ENCODE measurements around the gene GORAB.

The GORAB gene

GRCh38 chr1:170495006-170495405, 37.0 kb upstream of the GORAB start:
- Histone ChIP-seq H3K4me3 (replicated peaks; ENCODE audit: low read depth, low read length) (no peak overlapping the region), H3K27me3 (replicated peaks; ENCODE audit: control insufficient read depth, insufficient read depth, low read length) (no peaks in the 10 kb centered on the region)
- no peak for TF ChIP-seq CTCF (IDR thresholded peaks at IDR 0.05; ENCODE audit: insufficient read depth, low read length, poor library complexity, severe bottlenecking)

GRCh38 chr1:170498876-170499275, 33.1 kb upstream of the GORAB start:
- no peak for TF ChIP-seq CTCF (IDR thresholded peaks at IDR 0.05; ENCODE audit: insufficient read depth, low read length, poor library complexity, severe bottlenecking)
- Histone ChIP-seq H3K27me3 (replicated peaks; ENCODE audit: control insufficient read depth, insufficient read depth, low read length) (no peaks in the 10 kb centered on the region), H3K36me3 (ENCODE audit: control insufficient read depth, insufficient read depth, low read length) (no peaks in the 10 kb centered on the region), H3K4me3 (replicated peaks; ENCODE audit: low read depth, low read length) (no peak overlapping the region)
- no peak for DNase-seq (ENCODE audit: extremely low read depth, insufficient read length)

More at GRCh38 chr1:170495006-170495405, 37.0 kb upstream of the GORAB start:
- DNase-seq (ENCODE audit: extremely low read depth, insufficient read length): no peak
- H3K36me3 ChIP-seq (ENCODE audit: control insufficient read depth, insufficient read depth, low read length): no peaks in the 10 kb centered on the region

DNA sequence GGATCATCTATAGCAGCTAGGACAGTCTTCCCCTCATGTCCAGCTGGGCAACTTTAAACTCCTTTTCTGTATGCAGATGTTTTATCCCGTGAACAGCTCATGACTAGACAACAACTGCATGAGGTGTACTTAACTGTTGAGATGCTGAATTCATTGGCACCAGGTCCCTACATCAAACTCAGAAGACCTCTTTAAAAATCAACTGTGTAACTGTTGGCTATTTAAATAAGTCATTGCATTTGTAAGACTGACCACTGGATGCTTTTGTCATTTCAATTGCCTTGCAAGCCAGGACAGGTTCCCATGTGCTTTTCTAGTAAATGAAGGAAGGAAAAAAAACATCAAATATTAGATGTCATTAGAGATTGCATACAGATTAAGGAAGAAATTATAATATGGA, 28.3 kb upstream of the GORAB start:
- no peak for DNase-seq (ENCODE audit: extremely low read depth, insufficient read length)
- no peak for TF ChIP-seq CTCF (IDR thresholded peaks at IDR 0.05; ENCODE audit: insufficient read depth, low read length, poor library complexity, severe bottlenecking)
- Histone ChIP-seq H3K36me3 (ENCODE audit: control insufficient read depth, insufficient read depth, low read length) (no peaks in the 10 kb centered on the region), H3K27me3 (replicated peaks; ENCODE audit: control insufficient read depth, insufficient read depth, low read length) (no peaks in the 10 kb centered on the region), H3K4me3 (replicated peaks; ENCODE audit: low read depth, low read length) (no peak overlapping the region)

GRCh38 chr1:170510163-170510562, 21.8 kb upstream of the GORAB start:
- no peak for DNase-seq (ENCODE audit: extremely low read depth, insufficient read length)
- H3K4me3 ChIP-seq (replicated peaks; ENCODE audit: low read depth, low read length): no peak overlapping the region
- no peaks in the 10 kb centered on the region for H3K27me3 ChIP-seq (replicated peaks; ENCODE audit: control insufficient read depth, insufficient read depth, low read length)
- no peak for TF ChIP-seq CTCF (IDR thresholded peaks at IDR 0.05; ENCODE audit: insufficient read depth, low read length, poor library complexity, severe bottlenecking)
- H3K36me3 ChIP-seq (ENCODE audit: control insufficient read depth, insufficient read depth, low read length): no peaks in the 10 kb centered on the region

- no peaks in the 10 kb centered on the region for H3K27me3 ChIP-seq (replicated peaks; ENCODE audit: control insufficient read depth, insufficient read depth, low read length)
Measured at GRCh38 chr1:170511038-170511437, 20.9 kb upstream of the GORAB start.

More at GRCh38 chr1:170511038-170511437, 20.9 kb upstream of the GORAB start:
- Histone ChIP-seq H3K4me3 (replicated peaks; ENCODE audit: low read depth, low read length) (no peak overlapping the region), H3K36me3 (ENCODE audit: control insufficient read depth, insufficient read depth, low read length) (no peaks in the 10 kb centered on the region)
- no peak for DNase-seq (ENCODE audit: extremely low read depth, insufficient read length)
- no peak for TF ChIP-seq CTCF (IDR thresholded peaks at IDR 0.05; ENCODE audit: insufficient read depth, low read length, poor library complexity, severe bottlenecking)
